Spleen (tissue), 7 donors: ENCODE measurements around the gene TRIM10.

Source experiments
- CTCF ChIP-seq, 11 experiments: fragments of 200-600 bp in 7 of 11; fragments of 450-650 bp in 4 of 11; sonication (generic) in 4 of 11; IDR thresholded peaks in 8 of 11; conservative IDR thresholded peaks in 3 of 11; 1 replicate in 7 of 11; 2 replicates in 4 of 11; pipeline versions ENCODE4 v1.4.0 to v1.8.0; 2016 to 2021; ENCODE audit warnings: antibody characterized with exemption in 11 of 11, inconsistent platforms in 4 of 11, mild to moderate bottlenecking in 1 of 11
- POLR2A ChIP-seq, 3 donors: fragments of 450-650 bp; IDR thresholded peaks; one replicate each; pipeline ENCODE4 v1.5.1; 2017; ENCODE audit warnings: antibody characterized with exemption in 3 of 3, mild to moderate bottlenecking in 1 of 3
- POLR2AphosphoS5 ChIP-seq, 3 donors: sonication (generic); formaldehyde crosslinking; IDR thresholded peaks; one replicate each; pipeline ENCODE4 v1.5.1; 2017; ENCODE audit warnings: antibody characterized with exemption in 3 of 3
- donor health status: DM: no; HTN: no; CAD: no; lungs with moderate emphysema.
- donor health status: DM: no; HTN: no; CAD: no.
- donor health status: DM: no; HTN: no; CAD: no.

GRCh38 chr6:30167101-30167500 is 6.1 kb upstream of the TRIM10 start:
- no peak for TF ChIP-seq CTCF (IDR thresholded peaks at IDR 0.05 in 8 of 11, conservative IDR thresholded peaks at IDR 0.05 in 3 of 11)
- no peak for TF ChIP-seq POLR2A (IDR thresholded peaks at IDR 0.05)
- no peak for TF ChIP-seq POLR2AphosphoS5 (IDR thresholded peaks at IDR 0.05)
